MCF 10A (cell line): Measurements from ENCODE around the gene KRT76. TPM values are rescaled to one million over a fixed set of nuclear protein-coding genes. Genes with fewer than 3 reads are reported as not detected.

Experiments used
- BruUV-seq: library from RNA; stranded (reverse); fragments of 400-500 nt; replicated peaks from 2 replicates; lab custom pipeline; 2021; lab: Mats Ljungman, UMichigan
- CTCF ChIA-PET: fragments of 300-600 bp; sonication (Branson Sonifier 250); formaldehyde crosslinking; extraction: SDS; loops from one replicate; lab custom pipeline; 2021; ENCODE audit warnings: antibody characterized with exemption, inconsistent platforms; lab: Yijun Ruan, JAX
- POLR2A ChIA-PET: fragments of 300-600, 350-650 bp; sonication (Branson Sonifier 250); formaldehyde crosslinking; extraction: SDS; loops from one replicate; lab custom pipeline; 2020; ENCODE audit warnings: antibody characterized with exemption, inconsistent platforms; lab: Yijun Ruan, JAX
- DNase-seq: peaks from one replicate; pipeline ENCODE4 v3.0.0-alpha.2; 2018; ENCODE audit not compliant: unreplicated experiment
- H3K27ac Mint-ChIP-seq: one replicate; pipeline ENCODE4 v1.8.0; 2022; ENCODE audit warnings: mild to moderate bottlenecking, low read depth, mixed read lengths; ENCODE audit not compliant: unreplicated experiment
- H3K27me3 Mint-ChIP-seq: one replicate; pipeline ENCODE4 v1.8.0; 2022; ENCODE audit warnings: mixed read lengths; ENCODE audit not compliant: insufficient read depth, unreplicated experiment
- H3K36me3 Mint-ChIP-seq: one replicate; pipeline ENCODE4 v1.8.0; 2022; ENCODE audit warnings: mild to moderate bottlenecking, moderate library complexity, mixed read lengths; ENCODE audit not compliant: insufficient read depth, unreplicated experiment
- H3K4me1 Mint-ChIP-seq: one replicate; pipeline ENCODE4 v1.8.0; 2022; ENCODE audit warnings: mixed read lengths; ENCODE audit not compliant: insufficient read depth, unreplicated experiment
- H3K4me3 Mint-ChIP-seq: one replicate; pipeline ENCODE4 v1.8.0; 2022; ENCODE audit warnings: mild to moderate bottlenecking, moderate library complexity, mixed read lengths; ENCODE audit not compliant: unreplicated experiment
- H3K9me3 Mint-ChIP-seq: one replicate; pipeline ENCODE4 v1.8.0; 2022; ENCODE audit warnings: mixed read lengths; ENCODE audit not compliant: unreplicated experiment
- CTCF ChIP-seq: fragments of 200-600 bp; IDR thresholded peaks from one replicate; pipeline ENCODE4 v1.8.0; 2022; ENCODE audit warnings: antibody characterized with exemption, mild to moderate bottlenecking; ENCODE audit not compliant: unreplicated experiment
- intact Hi-C: fragments of 100-400 bp; cut with micrococcal nuclease; formaldehyde crosslinking; loops from 2 replicates; pipeline ENCODE4 v1.14.1; 2022
- total RNA-seq: library from RNA; stranded (reverse); gene quantifications from 2 replicates; pipeline ENCODE4 v1.2.3, GENCODE V29; 2022

Gene KRT76
- total RNA-seq, 1 experiment from 2014 or later = not detected

- intact Hi-C loops = no loop called here
- peaks cover 43% of the 10 kb centered on the region for H3K27me3 Mint-ChIP-seq
- no peak overlapping the region for H3K27ac Mint-ChIP-seq
- no peaks in the 10 kb centered on the region for H3K4me1 Mint-ChIP-seq
- DNase-seq = no peak
- no peak overlapping the region for H3K4me3 Mint-ChIP-seq
- BruUV-seq = no TSS peak
- CTCF ChIA-PET = interaction anchor here (0.6 to 1.1 kb wide), 2 partner anchors 128 to 542 kb away, joined by 3 to 4 read pairs; no protein-coding TSS in a partner anchor
- no peak for TF ChIP-seq CTCF
- no peaks in the 10 kb centered on the region for H3K36me3 Mint-ChIP-seq
- POLR2A ChIA-PET = interaction anchor here (1.5 kb wide), 1 partner anchor 13 kb away, joined by 3 read pairs; no protein-coding TSS in a partner anchor
- H3K9me3 Mint-ChIP-seq = no peaks in the 10 kb centered on the region
Observed at GRCh38 chr12:52820521-52820920, 43.4 kb upstream of the KRT76 start.

GRCh38 chr12:52819731-52820510, 42.8 kb upstream of the KRT76 start:
- H3K9me3 Mint-ChIP-seq = no peaks in the 10 kb centered on the region
- peaks cover 43% of the 10 kb centered on the region for H3K27me3 Mint-ChIP-seq
- H3K4me1 Mint-ChIP-seq = no peaks in the 10 kb centered on the region
- no peaks in the 10 kb centered on the region for H3K36me3 Mint-ChIP-seq
- POLR2A ChIA-PET = interaction anchor here (0.7 to 1.5 kb wide), 2 partner anchors 12 to 78 kb away, joined by 3 read pairs; no protein-coding TSS in a partner anchor
- no TSS peak for BruUV-seq
- H3K4me3 Mint-ChIP-seq = no peak overlapping the region
- DNase-seq = no peak
- intact Hi-C loops = no loop called here
- CTCF ChIA-PET = interaction anchor here (0.7 kb wide), 1 partner anchor 272 kb away, joined by 3 read pairs; no protein-coding TSS in a partner anchor
- no peak overlapping the region for H3K27ac Mint-ChIP-seq
- no peak for TF ChIP-seq CTCF

DNA sequence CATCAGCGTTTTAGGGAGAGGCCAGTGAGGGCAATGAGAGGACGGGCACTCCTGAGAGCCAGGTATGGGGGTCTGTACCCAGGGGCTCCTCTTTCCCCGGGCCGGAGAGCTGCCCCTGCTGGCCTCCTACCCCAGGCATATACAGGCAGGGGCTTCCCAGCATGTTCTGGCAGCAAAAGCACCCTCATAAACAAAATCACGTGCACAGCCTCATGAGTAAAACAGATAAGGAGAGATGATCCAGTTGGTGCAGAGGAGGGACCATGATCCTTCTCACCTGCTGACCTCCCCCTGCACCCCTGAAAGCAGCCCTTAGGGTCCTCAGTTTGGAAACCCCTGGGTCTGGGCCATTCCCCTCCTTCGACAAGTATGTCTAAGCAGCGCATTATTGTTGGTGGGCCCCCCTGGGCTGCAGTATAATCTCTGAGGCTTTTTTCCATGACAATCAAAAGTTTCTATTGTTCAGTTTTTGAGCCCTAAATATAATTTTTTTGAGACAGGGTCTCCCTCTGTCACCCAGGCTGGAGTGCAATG, 41.8 kb upstream of the KRT76 start:
- no peaks in the 10 kb centered on the region for H3K36me3 Mint-ChIP-seq
- intact Hi-C loops = no loop called here
- H3K9me3 Mint-ChIP-seq = no peaks in the 10 kb centered on the region
- ChIA-PET CTCF (interaction anchor here (0.7 kb wide), 1 partner anchor 271 kb away, joined by 3 read pairs; no protein-coding TSS in a partner anchor), POLR2A (interaction anchor here (1.2 kb wide), 1 partner anchor 10 kb away, joined by 3 read pairs; no protein-coding TSS in a partner anchor)
- H3K27me3 Mint-ChIP-seq = peaks cover 43% of the 10 kb centered on the region
- no TSS peak for BruUV-seq
- H3K27ac Mint-ChIP-seq = no peak overlapping the region
- DNase-seq = no peak
- H3K4me3 Mint-ChIP-seq = no peak overlapping the region
- TF ChIP-seq CTCF = no peak
- peaks cover 6% of the 10 kb centered on the region for H3K4me1 Mint-ChIP-seq

- Mint-ChIP-seq H3K36me3 (no peaks in the 10 kb centered on the region), H3K9me3 (no peaks in the 10 kb centered on the region), H3K4me1 (peaks cover 6% of the 10 kb centered on the region), H3K27me3 (peaks cover 43% of the 10 kb centered on the region), H3K4me3 (no peak overlapping the region), H3K27ac (no peak overlapping the region)
- ChIA-PET CTCF (no interaction called here), POLR2A (interaction anchor here (1.2 kb wide), 1 partner anchor 11 kb away, joined by 3 read pairs; no protein-coding TSS in a partner anchor)
- BruUV-seq = no TSS peak
- TF ChIP-seq CTCF = no peak
- DNase-seq = no peak
- intact Hi-C loops = no loop called here
Observed at GRCh38 chr12:52818388-52818787, 41.2 kb upstream of the KRT76 start.
